ENCODE results near the gene OR12D1.
"Not testable (repeated sequence)": the region's sequence is repeated elsewhere in the genome, so short reads cannot be mapped to it uniquely, and the experiment has no call there.

DNA sequence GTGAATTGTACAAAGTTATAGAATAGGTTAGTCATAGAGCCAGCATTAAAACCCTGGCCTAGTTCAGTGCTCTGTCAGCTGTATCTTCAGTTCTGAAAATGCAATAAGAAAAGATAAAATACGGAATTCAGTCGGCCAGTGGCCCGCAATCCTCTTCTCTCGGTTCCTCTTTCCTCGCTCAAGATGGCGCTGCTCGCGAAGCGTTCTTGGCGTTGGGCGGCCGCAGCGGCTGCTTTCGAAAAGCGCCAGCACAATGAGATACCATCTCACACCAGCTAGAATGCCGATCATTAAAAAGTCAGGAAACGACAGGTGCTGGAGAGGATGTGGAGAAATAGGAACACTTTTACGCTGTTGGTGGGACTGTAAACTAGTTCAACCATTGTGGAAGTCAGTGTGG is 22.0 kb downstream of the OR12D1 start:
- not testable (repeated sequence) for TF ChIP-seq CTCF (IDR thresholded peaks at IDR 0.05; ENCODE audit: low read depth, low read length, poor library complexity, severe bottlenecking); EZH2phosphoT487 (IDR thresholded peaks at IDR 0.05; ENCODE audit: borderline replicate concordance, low read length)
